ENCODE data around the gene BCOR. TPM values are rescaled to one million over a fixed set of nuclear protein-coding genes. Genes with fewer than 3 reads are reported as not detected.

BCOR gene
- total RNA-seq, 1 experiment from 2014 or later, result 134 TPM

DNA sequence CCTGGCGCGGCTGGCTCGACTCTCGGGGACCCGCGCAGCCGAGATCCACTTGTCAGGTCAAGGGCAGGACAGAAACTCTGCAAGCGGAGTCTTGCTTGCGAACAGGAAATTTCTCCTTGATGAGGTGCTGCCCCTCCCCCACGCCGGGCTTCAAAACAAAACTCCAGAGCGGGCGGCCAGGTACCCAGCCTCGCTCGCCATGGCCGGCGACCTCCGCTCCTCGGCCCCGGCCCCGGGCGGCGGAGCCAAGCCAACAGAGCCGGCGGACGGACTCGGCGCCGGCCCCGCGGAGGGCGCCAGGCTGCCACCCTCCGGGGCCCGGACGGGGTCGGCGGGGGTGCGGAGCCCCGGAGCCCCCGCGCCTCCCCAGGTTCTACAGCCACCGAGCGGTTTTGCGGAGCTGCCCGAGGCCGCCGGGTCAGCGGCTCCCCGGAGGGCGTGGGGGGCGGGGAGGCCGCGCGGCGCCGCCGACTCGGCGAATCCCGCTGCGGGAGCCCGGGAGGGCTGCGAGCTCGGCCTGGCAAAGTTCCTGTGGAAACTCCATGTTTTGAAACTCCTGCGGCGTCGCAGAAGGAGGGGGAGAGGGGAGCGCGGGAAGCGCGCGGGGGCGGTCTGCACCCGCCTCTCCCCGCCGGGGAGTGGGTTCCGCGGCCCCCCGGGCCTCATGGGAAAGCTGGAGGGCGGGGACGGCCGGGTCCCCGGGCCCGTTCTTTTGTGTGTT, 11.7 kb upstream of the BCOR start:
- H3K27ac Mint-ChIP-seq, result no peak overlapping the region
- no peak overlapping the region for H4K5ac ChIP-seq (ENCODE audit: insufficient read length, low read depth, low read length)
- no CpG with 5 or more reads among the region's 84 CpGs for WGBS (ENCODE audit: extremely low coverage, insufficient read length, low lambda C conversion rate)

More for the DNA sequence above, 11.7 kb upstream of the BCOR start:
- Histone ChIP-seq H3K18ac (ENCODE audit: insufficient read length, low read depth, low read length) (no peak overlapping the region), H3K4me2 (ENCODE audit: insufficient read depth, insufficient read length, low read length) (peak overlapping the region; percentile 72), H4K91ac (ENCODE audit: insufficient read length, low read depth, low read length) (no peak overlapping the region), H3K23me2 (ENCODE audit: insufficient read length, low read depth, low read length, poor library complexity, severe bottlenecking) (peaks cover 30% of the 10 kb centered on the region), H2AFZ (ENCODE audit: low read length) (no peak overlapping the region), H3K79me2 (ENCODE audit: insufficient read depth, low read length) (no peaks in the 10 kb centered on the region), H2BK12ac (ENCODE audit: insufficient read length, low read depth, low read length) (no peak overlapping the region), H3K27me3 (ENCODE audit: insufficient read depth, low read length) (peaks cover 15% of the 10 kb centered on the region; the same call in 1 of the 2 replicates), H3K4me1 (ENCODE audit: insufficient read depth, low read length) (no peaks in the 10 kb centered on the region), H2BK120ac (ENCODE audit: low read depth, low read length, poor library complexity, severe bottlenecking) (no peak overlapping the region), H3T11ph (ENCODE audit: low read length) (no peak overlapping the region), H4K8ac (replicated peaks; ENCODE audit: insufficient read length, low read depth, low read length) (no peak overlapping the region), H3K9ac (ENCODE audit: extremely low read depth, insufficient read length, low read length) (no peak overlapping the region), H3K79me1 (ENCODE audit: insufficient read depth, low read depth, low read length, poor library complexity, severe bottlenecking) (no peaks in the 10 kb centered on the region), H3K9me3 (ENCODE audit: control insufficient read depth, low read depth, low read length) (no peaks in the 10 kb centered on the region), H3K4ac (ENCODE audit: low read depth, low read length) (no peak overlapping the region), H3K56ac (ENCODE audit: insufficient read length, low read depth, low read length) (no peak overlapping the region), H4K20me1 (ENCODE audit: control insufficient read depth, insufficient read depth, insufficient read length) (no peaks in the 10 kb centered on the region), H2BK5ac (ENCODE audit: insufficient read length, low read length) (no peak overlapping the region), H3K23ac (ENCODE audit: insufficient read length, low read depth, low read length) (no peak overlapping the region), H3K27ac (ENCODE audit: insufficient read length, low read depth, low read length) (no peak overlapping the region), H2AK5ac (ENCODE audit: insufficient read length, low read length) (no peak overlapping the region), H2BK15ac (ENCODE audit: low read depth, low read length) (no peak overlapping the region; the same call in 1 of the 2 replicates), H3K14ac (ENCODE audit: insufficient read depth, low read length) (no peak overlapping the region), H2BK20ac (ENCODE audit: low read depth, low read length, poor library complexity, severe bottlenecking) (no peak overlapping the region)
- Mint-ChIP-seq H3K27me3 (ENCODE audit: low read depth) (peaks cover 55% of the 10 kb centered on the region), H3K4me1 (peaks cover 14 to 24% of the 10 kb centered on the region in 2 experiments), H3K4me3 (peak overlapping the region; percentile 51 to 70), H3K9me3 (peaks cover 46% of the 10 kb centered on the region in 2 experiments), H3K36me3 (ENCODE audit: insufficient read depth in 1 of 3, low read depth in 3 of 3) (peaks cover 5 to 8% (median 5%) of the 10 kb centered on the region in 3 experiments; a peak in 4 of 7 replicates)
- TF ChIP-seq, protein P1, sequence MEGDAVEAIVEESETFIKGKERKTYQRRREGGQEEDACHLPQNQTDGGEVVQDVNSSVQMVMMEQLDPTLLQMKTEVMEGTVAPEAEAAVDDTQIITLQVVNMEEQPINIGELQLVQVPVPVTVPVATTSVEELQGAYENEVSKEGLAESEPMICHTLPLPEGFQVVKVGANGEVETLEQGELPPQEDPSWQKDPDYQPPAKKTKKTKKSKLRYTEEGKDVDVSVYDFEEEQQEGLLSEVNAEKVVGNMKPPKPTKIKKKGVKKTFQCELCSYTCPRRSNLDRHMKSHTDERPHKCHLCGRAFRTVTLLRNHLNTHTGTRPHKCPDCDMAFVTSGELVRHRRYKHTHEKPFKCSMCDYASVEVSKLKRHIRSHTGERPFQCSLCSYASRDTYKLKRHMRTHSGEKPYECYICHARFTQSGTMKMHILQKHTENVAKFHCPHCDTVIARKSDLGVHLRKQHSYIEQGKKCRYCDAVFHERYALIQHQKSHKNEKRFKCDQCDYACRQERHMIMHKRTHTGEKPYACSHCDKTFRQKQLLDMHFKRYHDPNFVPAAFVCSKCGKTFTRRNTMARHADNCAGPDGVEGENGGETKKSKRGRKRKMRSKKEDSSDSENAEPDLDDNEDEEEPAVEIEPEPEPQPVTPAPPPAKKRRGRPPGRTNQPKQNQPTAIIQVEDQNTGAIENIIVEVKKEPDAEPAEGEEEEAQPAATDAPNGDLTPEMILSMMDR (conservative IDR thresholded peaks at IDR 0.05), result no peak
- peak; percentile 73 for DNase-seq

Measured in H9 (cell line).